ENCODE measurements around the gene IQCE.

GRCh38 chr7:2601065-2601464, 42.3 kb downstream of the IQCE start:
- no peak for TF ChIP-seq CTCF (IDR thresholded peaks at IDR 0.05)
- TF ChIP-seq POLR2A (IDR thresholded peaks at IDR 0.05), result no peak
